Left lung (tissue), 10 donors: ENCODE results near the gene MTMR1. TPM values are rescaled to one million over a fixed set of nuclear protein-coding genes. Genes with fewer than 3 reads are reported as not detected.

Experiments used
- ATAC-seq: fragments of 200-7000 bp; cut with Tn5 transposase; one replicate; pipeline ENCODE4 v1.9.1; 2020; ENCODE audit warnings: moderate library complexity
- DNase-seq, 4 donors: peaks; one replicate each; pipeline ENCODE4 v3.0.0-alpha.2; 2013 to 2020
- H3K27ac ChIP-seq, 2 donors: fragments of 200-600 bp; sonication (generic) in 1 of 2; one replicate each; pipeline versions ENCODE4 v1.5.0 to v1.8.0; 2020 to 2021
- H3K27me3 ChIP-seq, 2 donors: fragments of 200-600 bp; sonication (generic) in 1 of 2; one replicate each; pipeline versions ENCODE4 v1.5.0 to v1.8.0; 2020 to 2021
- H3K36me3 ChIP-seq, 2 donors: fragments of 200-600 bp; sonication (generic) in 1 of 2; one replicate each; pipeline versions ENCODE4 v1.5.0 to v1.8.0; 2020 to 2021
- H3K4me1 ChIP-seq, 2 donors: fragments of 200-600 bp; one replicate each; pipeline ENCODE4 v1.8.0; 2021
- H3K4me3 ChIP-seq, 2 donors: fragments of 200-600 bp; sonication (generic) in 1 of 2; one replicate each; pipeline versions ENCODE4 v1.5.0 to v1.8.0; 2020 to 2021; ENCODE audit warnings: mild to moderate bottlenecking in 1 of 2
- H3K9me3 ChIP-seq, 2 donors: fragments of 200-600 bp; sonication (generic) in 1 of 2; one replicate each; pipeline versions ENCODE4 v1.5.0 to v1.8.0; 2020 to 2021
- CTCF ChIP-seq, 2 donors: fragments of 200-600 bp; sonication (generic) in 1 of 2; IDR thresholded peaks; one replicate each; pipeline versions ENCODE4 v1.5.0 to v1.8.0; 2021; ENCODE audit warnings: antibody characterized with exemption in 2 of 2
- intact Hi-C, 2 donors: fragments of 100-400 bp; cut with DNase I; formaldehyde crosslinking; loops; one replicate each; pipeline versions ENCODE4 v1.11.2 to v1.14.2; 2022
- polyA plus RNA-seq, 6 donors: library from polyadenylated mRNA; unstranded; fragments of 120-200 nt; gene quantifications; one replicate each; pipeline ENCODE4 v1.2.1, GENCODE V29; 2013; ENCODE audit not compliant: insufficient read length in 6 of 6
- total RNA-seq, 2 donors: library from RNA; stranded (reverse); fragmentation: NEBNext Ultra II Directional; extraction: Animal tissue kit (Norgen Biotek cat#: 25700); gene quantifications; one replicate each; pipeline ENCODE4 v1.2.1, GENCODE V29; 2021
- donor health status: DM: no; HTN: yes; CAD: no.
- donor health status: DM: no; HTN: no; CAD: no.

The MTMR1 gene
- total and polyA plus RNA-seq, 8 donors, result 17.3 to 23.1 (median 20.7) TPM

- Histone ChIP-seq H3K36me3 (no peaks in the 10 kb centered on the region), H3K27ac (no peak overlapping the region), H3K4me1 (peaks cover 0 to 6% of the 10 kb centered on the region in 2 donors), H3K9me3 (no peaks in the 10 kb centered on the region), H3K4me3 (no peak overlapping the region), H3K27me3 (no peaks in the 10 kb centered on the region)
- TF ChIP-seq CTCF (IDR thresholded peaks at IDR 0.05), result no peak
- DNase-seq (peak in 2 of 4 donors; percentile 43 to 59), ATAC-seq (no peak)
- intact Hi-C loops, result no loop called here
These were observed 8.2 kb downstream of the MTMR1 start for GRCh38 chrX:150701377-150701776.

GRCh38 chrX:150702966-150703694 is 9.9 kb downstream of the MTMR1 start:
- Histone ChIP-seq H3K4me3 (no peak overlapping the region), H3K27me3 (no peaks in the 10 kb centered on the region), H3K27ac (peak overlapping the region in 1 of 2 donors; percentile 63), H3K4me1 (peaks cover 0 to 6% of the 10 kb centered on the region in 2 donors), H3K9me3 (no peaks in the 10 kb centered on the region), H3K36me3 (no peaks in the 10 kb centered on the region)
- intact Hi-C loops, result no loop called here
- no peak for TF ChIP-seq CTCF (IDR thresholded peaks at IDR 0.05)
- DNase-seq, result no peak
- ATAC-seq, result no peak

- DNase-seq (no peak), ATAC-seq (no peak)
- H3K9me3 ChIP-seq, result no peaks in the 10 kb centered on the region
- no peak for TF ChIP-seq CTCF (IDR thresholded peaks at IDR 0.05)
- intact Hi-C loops, result no loop called here
- no peaks in the 10 kb centered on the region for H3K27me3 ChIP-seq
- H3K4me3 ChIP-seq, result no peak overlapping the region
- H3K36me3 ChIP-seq, result no peaks in the 10 kb centered on the region
- peaks cover 0 to 6% of the 10 kb centered on the region in 2 donors for H3K4me1 ChIP-seq
- H3K27ac ChIP-seq, result peak overlapping the region in 1 of 2 donors; percentile 63
These were observed 10.4 kb downstream of the MTMR1 start for GRCh38 chrX:150703695-150703974.

GRCh38 chrX:150704030-150704613 is 10.9 kb downstream of the MTMR1 start:
- TF ChIP-seq CTCF (IDR thresholded peaks at IDR 0.05), result no peak
- peaks cover 0 to 4% of the 10 kb centered on the region in 2 donors for H3K36me3 ChIP-seq
- peaks cover 0 to 6% of the 10 kb centered on the region in 2 donors for H3K4me1 ChIP-seq
- ATAC-seq (no peak), DNase-seq (no peak)
- H3K4me3 ChIP-seq, result no peak overlapping the region
- H3K9me3 ChIP-seq, result no peaks in the 10 kb centered on the region
- peak overlapping the region in 1 of 2 donors; percentile 63 for H3K27ac ChIP-seq
- intact Hi-C loops, result no loop called here
- no peaks in the 10 kb centered on the region for H3K27me3 ChIP-seq

- H3K27me3 ChIP-seq, result no peaks in the 10 kb centered on the region
- no peaks in the 10 kb centered on the region for H3K4me1 ChIP-seq
- DNase-seq (no peak), ATAC-seq (no peak)
- TF ChIP-seq CTCF (IDR thresholded peaks at IDR 0.05), result no peak
- H3K36me3 ChIP-seq, result peaks cover 0 to 4% of the 10 kb centered on the region in 2 donors
- H3K27ac ChIP-seq, result no peak overlapping the region
- H3K4me3 ChIP-seq, result no peak overlapping the region
- no peaks in the 10 kb centered on the region for H3K9me3 ChIP-seq
- intact Hi-C loops, result no loop called here
These were observed 19.4 kb downstream of the MTMR1 start for GRCh38 chrX:150712619-150713018.
